LNCaP clone FGC (cell line): ENCODE measurements around the gene KIF13A.
"Not testable (repeated sequence)": the region's sequence is repeated elsewhere in the genome, so short reads cannot be mapped to it uniquely, and the experiment has no call there.

ENCODE experiments used
- DNase-seq: peaks from one replicate; pipeline ENCODE4 v3.0.0-alpha.2; 2011; ENCODE audit warnings: low read depth
- H3K4me3 ChIP-seq: 2 replicates; pipeline ENCODE4 v1.5.1; 2011; ENCODE audit warnings: mild to moderate bottlenecking, low read depth, low read length, control low read depth
- CTCF ChIP-seq: IDR thresholded peaks from 2 replicates; pipeline ENCODE4 v1.5.1; 2012; ENCODE audit warnings: mild to moderate bottlenecking; ENCODE audit not compliant: control insufficient read depth, insufficient read depth; ENCODE audit errors: extremely low read depth

The KIF13A gene

GRCh38 chr6:18019539-18020534, 32.4 kb upstream of the KIF13A start:
- DNase-seq: no peak
- H3K4me3 ChIP-seq: no peak overlapping the region
- TF ChIP-seq CTCF: no peak

- not testable (repeated sequence) for DNase-seq, H3K4me3 ChIP-seq
Observed at GRCh38 chr6:18019133-18019532, 31.7 kb upstream of the KIF13A start.

DNA sequence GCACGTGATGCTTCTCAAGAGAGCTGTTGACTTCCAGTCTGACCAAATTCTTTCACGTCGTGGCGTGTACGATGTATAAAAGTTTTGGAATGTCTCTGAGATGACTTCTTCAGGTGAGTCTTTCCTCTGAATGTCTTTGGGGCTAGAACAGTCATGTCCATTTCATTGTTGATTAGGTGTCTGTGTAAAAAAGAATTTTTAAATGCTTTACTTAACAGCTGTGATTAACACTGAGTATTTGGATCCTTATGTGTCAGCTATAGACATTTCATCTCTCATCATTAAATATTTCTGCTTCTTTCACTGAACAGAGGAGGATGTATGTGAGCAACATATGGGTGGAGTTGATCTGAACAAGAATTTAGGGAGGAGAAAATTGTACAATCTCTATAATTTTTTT, 29.3 kb upstream of the KIF13A start:
- no peak overlapping the region for H3K4me3 ChIP-seq
- no peak for TF ChIP-seq CTCF
- no peak for DNase-seq

GRCh38 chr6:18016133-18016532, 28.7 kb upstream of the KIF13A start:
- no peak for TF ChIP-seq CTCF
- H3K4me3 ChIP-seq: no peak overlapping the region
- DNase-seq: no peak

DNA sequence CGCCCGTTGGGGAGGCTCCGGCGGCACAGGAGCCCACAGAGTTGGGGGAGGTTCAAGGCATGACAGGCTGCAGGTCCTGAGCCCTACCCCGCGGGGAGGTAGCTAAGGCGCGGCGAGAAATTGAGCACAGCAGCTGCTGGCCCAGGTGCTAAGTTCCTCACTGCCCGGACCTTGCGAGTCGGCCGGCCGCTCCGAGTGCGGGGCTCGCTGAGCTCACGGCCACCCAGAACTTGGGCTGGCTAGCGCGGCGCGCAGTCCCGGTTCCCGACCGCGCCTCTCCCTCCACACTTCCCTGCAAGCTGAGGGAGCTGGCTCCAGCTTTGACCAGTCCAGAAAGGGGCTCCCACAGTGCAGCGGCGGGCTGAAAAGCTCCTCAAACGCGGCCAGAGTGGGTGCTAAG, 23.9 kb upstream of the KIF13A start:
- no peak for TF ChIP-seq CTCF
- no peak overlapping the region for H3K4me3 ChIP-seq
- DNase-seq: no peak

DNA sequence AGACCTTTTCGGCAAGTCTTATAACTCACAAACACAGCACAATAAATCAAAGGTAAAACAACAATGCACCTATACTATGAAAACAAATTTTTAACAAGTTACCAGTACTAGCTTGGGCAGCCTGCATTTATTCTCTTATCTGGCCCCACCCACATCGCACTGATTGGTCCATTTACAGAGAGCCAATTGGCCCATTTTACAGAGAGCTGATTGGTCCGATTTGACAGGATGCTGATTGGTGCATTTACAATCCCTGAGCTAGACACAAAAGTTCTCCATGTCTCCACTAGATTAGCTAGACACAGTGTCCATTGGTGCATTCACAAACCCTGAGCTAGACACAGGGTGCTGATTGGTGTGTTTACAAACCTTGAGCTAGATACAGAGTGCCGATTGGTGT, 23.1 kb upstream of the KIF13A start:
- H3K4me3 ChIP-seq, DNase-seq: not testable (repeated sequence)

DNA sequence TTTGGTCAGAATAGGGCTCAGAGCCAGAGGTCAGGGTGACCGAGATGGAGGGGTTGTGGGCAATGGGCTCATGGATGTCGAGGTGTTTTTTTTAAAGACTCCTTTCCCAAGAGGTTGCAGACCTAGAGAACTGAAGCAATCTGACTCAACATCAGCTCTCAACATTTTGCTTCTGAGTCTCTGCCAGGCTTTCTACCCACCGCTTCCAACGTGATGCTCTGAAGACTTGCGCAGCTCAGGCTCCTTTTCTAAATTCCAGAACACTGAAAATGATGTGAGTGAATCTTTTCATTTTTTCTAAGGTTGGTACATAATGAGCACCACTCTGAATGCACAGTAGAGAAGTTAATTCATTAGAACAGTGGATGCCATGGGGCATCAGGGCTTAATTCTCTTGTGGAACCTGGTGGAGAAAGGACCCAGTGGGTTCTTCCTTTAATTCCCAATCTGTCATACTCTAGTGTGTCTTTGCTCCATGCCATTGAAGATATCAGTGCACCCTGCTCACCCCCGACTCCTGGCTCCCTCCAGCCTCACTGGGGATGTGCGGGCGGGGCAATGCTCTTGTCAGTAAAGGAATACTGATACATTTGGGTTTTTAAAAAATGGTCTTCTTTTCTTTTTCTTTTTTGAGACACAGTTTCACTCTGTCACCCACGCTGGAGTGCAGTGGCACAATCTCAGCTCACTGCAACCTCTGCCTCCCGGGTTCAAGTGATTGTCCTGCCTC, 17.0 kb upstream of the KIF13A start:
- DNase-seq: no peak
- no peak for TF ChIP-seq CTCF
- no peak overlapping the region for H3K4me3 ChIP-seq
